Measurements from ENCODE around the gene NRARP.

Gene NRARP

GRCh38 chr9:137253717-137254623 lies 48.1 kb downstream of the NRARP start:
- POLR2A ChIA-PET: interaction anchor here (1.0 to 9.1 kb wide), 8 partner anchors 8 to 169 kb away, joined by 3 to 336 read pairs (median 6); partner anchors contain the start of genes EXD3, MAN1B1, NOXA1 and NRARP
- CTCF ChIA-PET: interaction anchor here (0.6 to 5.2 kb wide), 8 partner anchors 9 to 467 kb away, joined by 3 to 45 read pairs (median 4); no protein-coding TSS in a partner anchor
- peaks cover 6 to 16% of the 10 kb centered on the region in 2 experiments for H3K36me3 ChIP-seq (ENCODE audit: control insufficient read depth in 2 of 2, insufficient read depth in 1 of 2, low read length in 2 of 2)
- peak overlapping the region; percentile 89 for H3K4me3 ChIP-seq (ENCODE audit: low read depth, low read length)
- no peaks in the 10 kb centered on the region for H3K9me3 ChIP-seq (ENCODE audit: control insufficient read depth, insufficient read depth, low read depth, low read length)
- H3K27ac ChIP-seq (ENCODE audit: extremely low read depth, low read depth, low read length): no peak overlapping the region
- H3K4me1 ChIP-seq (ENCODE audit: control insufficient read depth, insufficient read depth, low read length): peaks cover 5% of the 10 kb centered on the region; the same call in 1 of the 2 replicates
- TF ChIP-seq ZNF76 (tag by site-specific recombination; IDR thresholded peaks at IDR 0.05; ENCODE audit: borderline replicate concordance, low read depth): no peak
- peak; percentile 42; the same call in 1 of the 2 replicates for TF ChIP-seq ZBTB17 (tag by site-specific recombination; IDR thresholded peaks at IDR 0.05)
- peak; percentile 74 for TF ChIP-seq ZNF10 (tag by site-specific recombination; IDR thresholded peaks at IDR 0.05)
- TF ChIP-seq ZNF449 (tag by site-specific recombination; IDR thresholded peaks at IDR 0.05): 0 out of 2 replicates have a peak, but pooled peaks have one; percentile 20
- TF ChIP-seq ZNF555 (tag by site-specific recombination; conservative IDR thresholded peaks at IDR 0.05): no peak
- TF ChIP-seq ZNF677 (tag by site-specific recombination; IDR thresholded peaks at IDR 0.05): no peak
- no peak for TF ChIP-seq PBX3 (CRISPR knock-in tag; IDR thresholded peaks at IDR 0.05)
- TF ChIP-seq ZBTB20 (tag by site-specific recombination; IDR thresholded peaks at IDR 0.05): peak; percentile 22; the same call in 1 of the 2 replicates
- TF ChIP-seq ZNF335 (tag by site-specific recombination; conservative IDR thresholded peaks at IDR 0.05): peak; percentile 52; the same call in 1 of the 2 replicates
- TF ChIP-seq ZNF654 (tag by site-specific recombination; IDR thresholded peaks at IDR 0.05; ENCODE audit: low read depth): no peak
- no peak for TF ChIP-seq ZNF658 (tag by site-specific recombination; IDR thresholded peaks at IDR 0.05)

- TF ChIP-seq HIC1 (tag by site-specific recombination; IDR thresholded peaks at IDR 0.05) (no peak), OVOL3 (tag by site-specific recombination; IDR thresholded peaks at IDR 0.05) (no peak), ZIC2 (tag by site-specific recombination; IDR thresholded peaks at IDR 0.05) (no peak), BCL6B (tag by site-specific recombination; IDR thresholded peaks at IDR 0.05) (no peak), KLF9 (tag by site-specific recombination; IDR thresholded peaks at IDR 0.05; ENCODE audit: low read depth) (peak; percentile 49), ZBTB48 (tag by site-specific recombination; IDR thresholded peaks at IDR 0.05) (peak; percentile 17; the same call in 1 of the 2 replicates)
- CTCF ChIA-PET: interaction anchor here (0.6 to 5.2 kb wide), 6 partner anchors 8 to 250 kb away, joined by 4 to 45 read pairs (median 8); partner anchors contain the start of gene NPDC1
- H3K36me3 ChIP-seq (ENCODE audit: control insufficient read depth in 2 of 2, insufficient read depth in 1 of 2, low read length in 2 of 2): peaks cover 3 to 13% of the 10 kb centered on the region in 2 experiments
- POLR2A ChIA-PET: interaction anchor here (0.6 to 9.1 kb wide), 6 partner anchors 9 to 169 kb away, joined by 3 to 336 read pairs (median 4); partner anchors contain the start of genes MAN1B1, RNF224 and TUBB4B
- H3K9me3 ChIP-seq (ENCODE audit: control insufficient read depth, insufficient read depth, low read depth, low read length): no peaks in the 10 kb centered on the region
- H3K4me3 ChIP-seq (ENCODE audit: low read depth, low read length): no peak overlapping the region
- no peak overlapping the region for H3K27ac ChIP-seq (ENCODE audit: extremely low read depth, low read depth, low read length)
- H3K4me1 ChIP-seq (ENCODE audit: control insufficient read depth, insufficient read depth, low read length): peaks cover 5% of the 10 kb centered on the region; the same call in 1 of the 2 replicates
Observed at GRCh38 chr9:137252555-137253506, 49.2 kb downstream of the NRARP start.
